HG03354 (cell line): Measurements from ENCODE around the gene RUBCNL.
"Not testable (repeated sequence)": the region's sequence is repeated elsewhere in the genome, so short reads cannot be mapped to it uniquely, and the experiment has no call there.

Source experiments
- ATAC-seq: cut with Tn5 transposase; IDR thresholded peaks from one replicate; pipeline ENCODE4 v1.9.1; 2021; ENCODE audit warnings: mild to moderate bottlenecking; ENCODE audit not compliant: unreplicated experiment, poor library complexity, severe bottlenecking

The RUBCNL gene, protein sequence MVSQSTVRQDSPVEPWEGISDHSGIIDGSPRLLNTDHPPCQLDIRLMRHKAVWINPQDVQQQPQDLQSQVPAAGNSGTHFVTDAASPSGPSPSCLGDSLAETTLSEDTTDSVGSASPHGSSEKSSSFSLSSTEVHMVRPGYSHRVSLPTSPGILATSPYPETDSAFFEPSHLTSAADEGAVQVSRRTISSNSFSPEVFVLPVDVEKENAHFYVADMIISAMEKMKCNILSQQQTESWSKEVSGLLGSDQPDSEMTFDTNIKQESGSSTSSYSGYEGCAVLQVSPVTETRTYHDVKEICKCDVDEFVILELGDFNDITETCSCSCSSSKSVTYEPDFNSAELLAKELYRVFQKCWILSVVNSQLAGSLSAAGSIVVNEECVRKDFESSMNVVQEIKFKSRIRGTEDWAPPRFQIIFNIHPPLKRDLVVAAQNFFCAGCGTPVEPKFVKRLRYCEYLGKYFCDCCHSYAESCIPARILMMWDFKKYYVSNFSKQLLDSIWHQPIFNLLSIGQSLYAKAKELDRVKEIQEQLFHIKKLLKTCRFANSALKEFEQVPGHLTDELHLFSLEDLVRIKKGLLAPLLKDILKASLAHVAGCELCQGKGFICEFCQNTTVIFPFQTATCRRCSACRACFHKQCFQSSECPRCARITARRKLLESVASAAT

DNA sequence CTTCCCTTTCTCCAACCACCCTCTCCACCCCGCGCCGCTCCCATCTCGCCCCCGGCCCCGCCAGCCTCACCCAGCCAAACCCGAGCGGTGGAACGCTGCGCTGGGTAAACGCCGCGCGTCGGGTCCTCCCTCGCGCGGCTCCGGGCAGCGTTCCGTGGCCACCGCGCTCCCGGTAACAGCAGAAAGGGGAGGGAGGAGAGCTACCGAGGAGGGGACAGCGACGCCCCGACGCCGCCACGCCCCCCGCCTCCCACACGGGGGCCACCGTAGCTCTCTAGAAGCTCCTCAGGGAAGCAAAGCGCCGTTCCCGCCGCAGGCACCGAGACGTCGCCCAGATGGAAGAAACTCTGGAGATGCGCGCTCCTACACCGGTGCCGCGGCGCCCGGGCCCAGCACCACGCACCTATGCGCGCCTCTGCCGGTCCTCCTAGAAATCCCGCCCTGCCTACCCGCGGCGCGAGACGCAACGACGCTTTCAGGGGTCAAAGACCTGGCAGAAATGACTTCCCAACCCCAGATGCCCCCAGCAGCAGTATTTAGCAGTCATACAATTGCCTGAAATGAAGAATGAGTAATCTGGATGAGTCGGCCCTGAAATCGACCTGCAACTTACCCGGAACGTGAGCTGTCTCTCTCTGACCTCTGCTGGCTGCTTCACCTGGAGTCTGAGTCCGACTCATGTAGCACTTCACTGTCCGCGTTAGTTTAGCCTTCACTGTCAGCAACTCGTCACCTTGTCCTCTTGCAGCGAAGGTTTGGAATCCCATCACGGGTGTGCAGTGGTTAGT, at the start of gene RUBCNL:
Gene RUBCNL (minus strand): TSS at position 189 of the 788 bp plus-strand sequence. CDS start 14,777 bp downstream, outside the sequence.
- peak; percentile 30 for ATAC-seq

DNA sequence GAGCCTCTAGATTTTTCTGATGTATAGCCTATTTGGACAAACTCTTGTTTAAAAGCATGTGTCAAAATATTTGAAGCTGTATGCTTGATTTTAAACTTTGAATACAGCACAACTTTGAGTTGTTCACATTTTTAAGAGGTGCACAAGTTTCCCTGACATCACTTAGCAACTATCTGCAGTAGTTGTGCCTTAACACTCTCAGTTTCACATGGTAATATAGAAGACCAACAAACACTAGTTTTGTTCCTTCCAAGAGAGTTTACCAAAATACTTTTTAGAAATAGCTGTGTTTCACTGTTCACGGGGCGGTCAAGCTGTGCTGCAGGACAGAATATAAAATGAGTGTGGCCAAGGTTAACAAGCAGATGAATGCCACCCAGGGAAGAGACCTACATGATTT, 42.5 kb upstream of the RUBCNL start:
- not testable (repeated sequence) for ATAC-seq

DNA sequence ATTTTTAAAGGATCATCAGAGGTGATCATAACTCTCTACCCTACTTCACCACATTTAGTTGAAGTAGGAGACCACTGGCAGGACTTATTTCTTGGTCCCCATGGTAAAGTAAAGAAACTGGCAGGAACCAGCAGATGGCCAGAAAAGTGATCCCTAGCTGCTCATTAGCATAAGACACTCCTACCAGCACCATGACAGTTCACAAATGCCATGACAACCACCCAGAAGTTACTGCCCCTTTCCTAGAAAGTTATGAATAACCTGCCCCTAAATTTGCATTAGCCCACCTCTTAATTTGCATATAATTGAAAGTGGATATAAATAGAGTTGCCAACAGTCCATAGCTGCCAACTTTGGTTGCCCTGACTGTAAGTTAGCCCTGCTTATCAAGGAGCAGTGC, 18.4 kb upstream of the RUBCNL start:
- no peak for ATAC-seq

DNA sequence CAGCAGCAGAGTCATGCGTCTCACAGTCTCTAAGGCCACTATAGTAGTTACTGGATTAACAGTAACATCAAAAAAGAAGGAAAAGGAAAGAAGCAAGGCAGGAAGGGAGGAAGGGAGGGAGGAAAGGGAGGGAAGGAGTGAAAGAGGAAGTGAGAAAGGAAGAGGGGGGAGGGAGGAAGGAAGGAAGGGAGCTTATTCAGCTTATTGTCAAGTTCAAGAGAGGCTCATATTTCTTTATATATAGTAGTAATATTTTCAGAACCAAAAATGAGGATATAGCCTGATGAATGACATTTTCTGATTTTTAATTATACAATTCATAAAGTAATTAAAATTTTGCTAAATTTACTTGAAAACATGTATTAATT, 17.7 kb upstream of the RUBCNL start:
- no peak for ATAC-seq

DNA sequence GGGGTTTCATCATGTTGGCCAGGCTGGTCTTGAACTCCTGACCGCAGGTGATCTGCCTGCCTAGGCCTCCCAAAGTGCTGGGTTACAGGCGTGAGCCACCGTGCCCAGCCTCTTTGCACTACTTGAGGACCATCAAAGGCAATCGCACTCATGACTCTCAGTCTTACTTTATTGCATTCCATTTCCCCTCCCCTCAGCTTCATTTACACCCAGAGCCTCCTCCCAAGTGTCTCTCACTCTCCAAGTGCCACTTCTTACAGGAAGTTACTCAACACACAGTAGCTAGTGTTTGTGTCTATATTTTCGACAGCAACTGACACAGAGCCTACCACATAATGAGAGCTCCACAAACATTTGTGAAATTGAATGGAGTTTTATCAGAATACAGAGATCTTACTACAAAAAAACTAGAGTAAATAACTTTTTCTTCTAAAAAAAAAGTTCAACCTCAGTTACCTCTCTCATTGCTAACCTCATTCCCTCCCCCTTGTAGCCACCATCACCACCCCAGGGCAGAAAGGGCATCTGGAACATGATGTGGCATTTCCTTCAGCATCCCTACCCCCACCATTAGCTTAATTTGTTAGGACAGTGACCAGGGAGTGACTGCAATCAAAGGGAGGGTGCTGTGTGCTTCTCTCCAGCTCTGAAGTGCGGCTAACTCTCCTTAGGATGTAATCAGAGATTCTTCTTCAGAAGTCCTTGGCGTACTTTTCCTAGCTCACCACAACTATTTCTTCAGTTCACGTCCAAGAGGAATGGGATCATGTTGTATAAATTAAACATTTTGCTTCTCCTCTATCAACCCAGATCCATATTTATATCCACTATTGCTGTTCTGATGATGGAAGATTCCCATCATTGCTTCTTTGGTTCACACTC, 17.0 kb upstream of the RUBCNL start:
- ATAC-seq, result no peak

DNA sequence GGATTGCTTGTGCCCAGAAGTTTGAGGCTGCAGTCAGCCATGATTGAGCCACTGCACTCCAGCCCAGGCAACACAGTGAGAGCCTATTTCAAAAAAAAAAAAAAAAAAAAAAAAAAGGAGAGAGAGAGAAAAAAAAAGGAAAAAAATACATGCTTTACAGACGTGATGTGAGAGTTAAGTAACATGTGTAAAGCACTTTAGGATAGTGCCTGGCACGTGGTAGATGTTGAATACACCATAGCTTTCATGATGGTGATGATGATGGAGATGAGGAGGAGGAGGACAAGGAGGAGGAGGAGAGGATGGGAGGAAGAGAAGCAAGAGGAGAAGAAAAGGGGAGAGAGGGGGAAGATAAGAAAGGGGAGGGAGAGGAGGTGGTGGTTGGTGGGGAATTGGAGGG, 15.1 kb upstream of the RUBCNL start:
- ATAC-seq, result no peak

DNA sequence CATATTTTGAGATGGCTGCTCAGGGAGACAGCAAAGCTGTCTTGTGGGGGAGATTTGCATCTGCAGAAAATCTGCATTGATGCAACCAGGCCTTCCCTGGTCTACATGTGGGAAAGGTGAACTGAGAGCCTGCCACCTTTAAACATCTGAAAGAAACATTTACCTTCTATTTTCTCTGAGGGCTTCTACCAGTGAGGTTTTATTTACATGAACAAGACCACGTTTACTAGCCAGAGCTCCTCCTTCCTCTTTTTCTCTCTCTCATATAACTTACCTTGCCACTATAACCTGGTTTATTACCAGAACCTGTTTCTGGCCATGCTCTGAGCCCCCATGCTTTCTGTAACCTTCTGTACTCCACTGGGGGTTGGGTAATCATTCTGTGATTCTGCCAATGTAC, 14.4 kb upstream of the RUBCNL start:
- ATAC-seq, result no peak

DNA sequence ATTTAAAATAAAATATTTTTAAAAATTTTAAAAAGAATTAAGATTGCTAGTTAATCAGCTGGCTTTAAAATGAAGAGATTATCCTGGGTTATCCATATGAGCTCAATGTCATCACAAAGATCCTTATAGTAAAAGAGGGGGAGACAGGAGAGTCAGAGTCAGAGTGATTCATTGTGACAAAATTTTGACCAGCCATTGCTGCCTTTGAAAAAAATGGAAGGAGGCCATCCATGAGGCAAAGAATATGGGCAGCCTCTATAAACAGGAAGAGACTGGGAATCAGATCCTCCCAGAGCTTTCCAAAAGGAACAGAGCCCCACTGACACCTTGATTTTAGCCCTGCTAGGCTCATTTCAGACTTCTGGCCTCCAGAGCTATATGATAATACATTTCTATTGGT, 9.3 kb upstream of the RUBCNL start:
- ATAC-seq, result no peak

DNA sequence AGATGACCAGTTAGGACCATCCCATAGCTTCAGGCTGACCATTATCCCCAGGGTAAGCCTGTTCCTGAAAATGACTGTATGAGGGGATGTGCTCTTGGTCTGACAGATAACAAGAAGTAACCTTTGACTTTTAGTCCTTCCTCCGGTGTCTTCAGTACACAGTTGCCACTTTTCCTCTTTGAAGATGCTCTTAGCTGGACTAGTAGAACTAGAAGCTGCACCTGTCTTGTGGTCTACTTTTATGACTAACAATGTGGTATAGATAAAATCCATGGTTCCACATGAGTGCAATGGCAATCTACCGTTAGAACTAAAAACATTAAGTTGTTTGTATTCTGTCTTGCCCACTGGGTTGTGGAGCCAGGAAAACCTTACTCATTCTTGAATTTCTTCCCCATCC, 5.9 kb upstream of the RUBCNL start:
- peak; percentile 62 for ATAC-seq

DNA sequence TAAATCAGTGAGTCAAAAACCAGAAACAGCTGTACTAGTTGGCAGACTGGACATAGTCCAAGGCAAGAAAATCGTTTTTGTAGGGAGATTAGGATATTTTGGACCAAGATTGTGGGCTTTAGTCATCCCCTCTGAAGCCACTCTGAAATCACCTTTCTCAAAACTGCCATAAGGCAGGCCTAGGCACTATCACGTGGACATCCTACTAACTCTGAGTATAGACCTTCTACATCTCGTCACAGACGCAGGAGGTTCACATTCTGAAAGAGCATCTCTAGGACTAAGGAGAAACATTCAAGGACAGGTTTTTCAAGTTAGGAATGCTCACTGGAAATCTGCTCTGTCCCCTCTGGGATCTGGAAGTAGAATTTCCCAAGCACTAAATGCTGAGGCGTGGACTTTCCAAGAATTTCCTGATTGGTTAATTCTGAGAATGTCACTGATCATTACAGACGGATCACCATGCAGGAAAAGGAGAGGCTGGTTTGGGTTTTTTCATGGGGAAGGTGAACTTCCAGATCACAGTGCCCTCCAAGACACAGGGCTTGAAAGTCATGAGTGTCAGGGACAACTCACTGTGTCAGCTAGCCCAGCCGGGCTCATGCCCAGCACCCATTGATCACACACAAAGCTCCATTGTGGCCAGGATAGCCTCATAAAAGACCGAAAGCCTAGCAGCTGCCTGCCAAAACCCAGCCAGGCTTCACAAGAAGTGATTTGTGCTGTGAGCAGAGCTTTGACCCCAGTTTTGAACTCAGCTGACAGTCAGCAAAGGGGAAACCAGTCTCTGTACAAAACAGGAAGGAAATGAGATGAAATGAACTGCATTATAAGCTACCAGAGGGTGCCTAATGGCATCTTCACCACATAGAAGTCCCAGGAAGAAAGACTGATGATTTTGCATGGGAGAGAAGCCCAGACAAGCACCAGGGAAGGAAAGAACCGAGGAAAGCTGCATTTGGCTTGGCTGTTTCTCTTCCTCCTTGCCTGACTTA, 2.7 kb upstream of the RUBCNL start:
- ATAC-seq, result peak; percentile 62

DNA sequence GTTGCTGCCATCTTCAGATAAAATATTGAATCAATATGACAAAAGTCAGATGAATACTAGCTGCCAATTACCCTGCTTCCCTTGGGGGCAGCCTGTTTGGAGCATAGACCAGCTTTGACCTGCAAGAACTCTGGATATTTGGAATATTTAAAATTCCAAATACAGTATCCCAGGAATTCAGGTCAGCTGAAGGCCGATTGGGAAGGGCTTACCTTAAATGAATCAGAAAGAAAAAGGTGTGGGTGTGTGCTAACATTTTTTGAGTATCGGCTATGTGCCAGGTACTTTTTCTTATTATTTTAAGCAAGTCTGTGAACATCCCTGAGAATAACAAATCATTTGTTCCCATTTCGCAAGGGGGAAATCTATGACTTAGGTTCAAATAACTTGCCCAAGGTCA, 1.8 kb upstream of the RUBCNL start:
- no peak for ATAC-seq

DNA sequence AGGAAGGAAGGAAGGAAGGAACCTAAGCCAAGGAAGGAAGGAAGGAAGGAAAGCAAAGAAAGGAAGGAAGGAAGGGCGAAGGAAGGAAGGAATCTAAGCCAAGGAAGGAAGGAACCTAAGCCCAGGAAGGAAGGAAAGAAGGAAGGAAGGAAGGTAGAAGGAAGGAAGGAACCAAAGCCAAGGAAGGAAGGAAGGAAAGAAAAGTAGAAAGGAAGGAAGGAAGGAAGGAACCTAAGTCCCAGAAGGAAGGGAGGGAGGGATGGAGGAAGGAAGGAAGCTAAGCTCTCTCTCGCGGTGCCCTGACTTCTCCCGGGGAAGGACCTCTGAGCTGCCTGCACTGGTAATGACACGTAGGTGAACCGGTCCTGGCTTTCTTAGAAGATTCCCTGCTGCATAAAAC, 1.3 kb upstream of the RUBCNL start:
- no peak for ATAC-seq

DNA sequence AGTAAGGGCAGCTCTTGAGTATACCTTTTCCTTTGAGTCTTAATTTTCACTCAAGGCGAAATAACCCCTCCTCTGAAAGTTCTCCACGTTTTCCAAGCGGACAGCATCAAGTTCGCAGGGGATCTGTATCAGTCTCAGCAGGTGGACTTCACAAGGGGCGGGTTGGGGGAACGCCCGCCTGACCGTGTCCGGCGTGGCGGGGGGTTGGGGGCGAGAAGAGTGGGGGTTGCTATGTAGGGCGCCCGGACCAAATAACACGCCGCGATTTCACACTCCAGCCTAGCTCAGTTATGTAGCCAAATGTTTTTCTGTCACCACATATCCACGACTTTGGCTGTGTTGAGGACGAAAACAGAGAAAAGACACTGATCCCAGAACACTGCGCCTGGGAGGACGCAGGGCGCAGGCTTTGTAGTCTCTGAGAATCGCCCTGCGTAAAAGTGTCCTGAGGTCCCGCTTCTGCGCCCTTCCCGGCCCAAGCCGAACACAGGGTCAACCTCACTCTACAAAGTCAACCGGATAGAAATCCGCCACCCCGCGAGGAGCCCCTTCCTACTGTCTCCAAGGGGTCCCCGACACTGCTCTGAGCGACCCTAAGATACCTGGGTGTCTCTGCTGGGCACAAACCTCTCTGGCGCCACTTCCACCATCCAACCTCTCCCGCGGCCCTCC, 524 bp downstream of the RUBCNL start:
- ATAC-seq, result no peak

DNA sequence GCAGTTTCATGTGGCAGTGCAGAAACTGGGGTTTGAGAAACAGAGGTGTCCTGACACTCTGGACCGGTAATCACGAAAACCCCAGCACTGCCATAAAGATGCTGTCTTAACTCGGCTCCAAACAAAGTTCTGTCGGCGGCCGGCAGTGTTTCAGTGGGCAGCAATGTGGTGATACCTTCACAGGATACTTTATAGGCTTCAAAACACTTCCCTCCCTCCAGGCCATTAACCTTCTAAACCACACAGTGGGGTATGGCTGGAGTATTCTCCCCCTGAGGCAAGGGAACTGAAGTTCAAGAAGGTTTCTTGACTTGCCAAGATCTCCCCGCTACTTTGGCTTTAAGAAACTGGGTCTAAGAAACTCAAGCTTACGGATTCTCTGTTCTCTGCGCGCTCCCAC, 1.1 kb downstream of the RUBCNL start:
- ATAC-seq, result no peak

DNA sequence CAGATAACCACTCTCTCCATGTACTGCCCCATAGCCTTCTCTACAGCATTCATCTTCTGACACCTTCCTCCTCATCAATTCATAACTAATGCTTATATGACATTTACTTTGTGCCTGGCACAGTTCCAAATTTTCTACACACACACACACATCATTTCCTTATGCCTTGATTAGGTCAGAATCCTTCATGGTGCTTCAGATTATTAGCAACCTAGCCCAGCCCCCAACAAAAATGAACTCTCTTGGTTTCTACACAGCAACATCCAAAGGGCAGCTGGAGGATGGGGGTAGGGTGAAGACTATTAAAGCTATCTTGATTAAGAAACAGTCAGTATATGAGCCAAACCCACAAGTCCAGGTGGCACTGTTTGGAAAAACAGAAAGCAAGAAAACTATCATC, 3.7 kb downstream of the RUBCNL start:
- ATAC-seq, result no peak

DNA sequence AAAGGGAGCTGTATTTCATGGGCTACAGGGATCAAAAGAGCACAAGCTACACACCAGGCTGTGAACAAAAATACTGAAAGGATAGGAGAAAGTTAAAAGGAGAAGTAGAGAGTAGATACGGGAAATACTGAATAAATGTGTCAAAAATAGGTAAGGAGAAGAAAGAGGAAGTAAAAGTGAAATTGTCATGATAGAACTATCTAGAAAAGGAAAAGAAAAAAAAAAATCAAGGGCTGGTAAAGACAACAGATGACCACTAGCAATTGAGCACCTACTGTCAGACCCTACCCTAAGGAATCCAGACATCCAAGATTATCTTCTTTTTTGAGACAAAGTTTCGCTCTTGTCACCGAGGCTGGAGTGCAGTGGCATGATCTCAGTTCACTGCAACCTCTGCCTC, 4.8 kb downstream of the RUBCNL start:
- peak; percentile 44 for ATAC-seq

DNA sequence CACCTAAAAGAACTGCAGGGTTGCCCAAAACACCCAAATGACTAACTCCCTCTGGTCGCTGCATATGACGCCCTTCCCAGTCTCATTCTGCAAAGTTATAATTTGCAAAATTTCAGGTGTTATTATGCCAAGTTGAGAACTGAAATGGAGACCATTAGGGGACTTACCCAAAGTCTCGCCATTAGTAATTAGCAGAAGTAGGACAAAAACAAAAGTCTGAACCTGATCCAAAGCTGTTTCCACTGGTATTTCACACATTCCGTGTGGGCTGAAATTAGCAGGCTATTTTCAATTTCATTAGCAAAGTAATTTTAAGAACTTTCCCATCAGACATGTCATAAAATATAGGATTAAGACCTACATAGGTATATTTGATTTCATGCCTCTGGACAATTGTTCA, 6.8 kb downstream of the RUBCNL start:
- no peak for ATAC-seq

DNA sequence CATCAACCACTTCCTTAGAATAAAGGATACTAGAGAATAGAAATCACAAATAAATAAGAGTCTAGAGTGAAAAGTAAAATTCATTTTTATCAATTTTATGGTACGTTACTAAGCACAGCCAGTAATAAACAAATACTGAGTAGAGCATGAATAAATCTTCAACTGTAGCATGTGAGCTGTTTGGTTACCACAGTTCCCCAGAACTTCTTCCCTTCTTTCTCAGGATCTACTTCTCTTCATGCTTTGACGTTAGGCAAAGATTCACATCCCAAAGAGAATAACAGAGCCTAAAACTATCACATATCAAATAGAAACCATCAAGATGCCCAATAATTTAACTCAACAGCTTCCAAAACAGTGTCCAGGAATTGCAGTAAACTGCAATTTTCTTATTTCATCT, 7.4 kb downstream of the RUBCNL start:
- ATAC-seq, result no peak
